Peyer's patch (tissue), 4 donors: ENCODE measurements around the gene SF3A2. TPM values are rescaled to one million over a fixed set of nuclear protein-coding genes. Genes with fewer than 3 reads are reported as not detected.

Source experiments
- DNase-seq, 3 donors: peaks; one replicate each; pipeline ENCODE4 v3.0.0-alpha.2; 2017 to 2019
- H3K27ac ChIP-seq, 4 donors: fragments of 200-600 bp; sonication (generic); one replicate each; pipeline ENCODE4 v1.5.1; 2016 to 2019
- H3K27me3 ChIP-seq, 2 donors: fragments of 200-600 bp; sonication (generic); one replicate each; pipeline ENCODE4 v1.5.1; 2019
- H3K36me3 ChIP-seq, 3 donors: fragments of 200-600 bp; sonication (generic); one replicate each; pipeline ENCODE4 v1.5.1; 2016 to 2019
- H3K4me1 ChIP-seq, 4 donors: fragments of 200-600 bp; sonication (generic); one replicate each; pipeline ENCODE4 v1.5.1; 2016 to 2019
- H3K4me3 ChIP-seq, 4 donors: fragments of 200-600 bp; sonication (generic); 1 replicate in 3 of 4; 2 replicates in 1 of 4; pipeline ENCODE4 v1.5.1; 2016 to 2019; ENCODE audit warnings: mild to moderate bottlenecking in 1 of 4
- H3K9me3 ChIP-seq, 4 donors: fragments of 200-600 bp; sonication (generic); one replicate each; pipeline ENCODE4 v1.5.1; 2016 to 2019; ENCODE audit warnings: mild to moderate bottlenecking in 1 of 4
- CTCF ChIP-seq, 6 experiments: fragments of 450-650 bp in 4 of 6; fragments of 200-600 bp in 2 of 6; sonication (generic) in 1 of 6; IDR thresholded peaks; one replicate each; pipeline ENCODE4 v1.5.1; 2017 to 2019; ENCODE audit warnings: antibody characterized with exemption in 6 of 6, mild to moderate bottlenecking in 3 of 6, moderate library complexity in 1 of 6
- POLR2A ChIP-seq, 2 donors: fragments of 450-650 bp; IDR thresholded peaks; one replicate each; pipeline ENCODE4 v1.5.1; 2017; ENCODE audit warnings: antibody characterized with exemption in 2 of 2, mild to moderate bottlenecking in 2 of 2, moderate library complexity in 2 of 2
- total RNA-seq, 4 donors: library from RNA; depleted of rRNA; stranded (reverse); fragments of >200 nt; gene quantifications; one replicate each; pipeline ENCODE4 v1.1.0, GENCODE V29; 2016

Gene SF3A2
- total RNA-seq, 4 donors from 2014 or later: 38.7 to 133 (median 72.3) TPM

DNA sequence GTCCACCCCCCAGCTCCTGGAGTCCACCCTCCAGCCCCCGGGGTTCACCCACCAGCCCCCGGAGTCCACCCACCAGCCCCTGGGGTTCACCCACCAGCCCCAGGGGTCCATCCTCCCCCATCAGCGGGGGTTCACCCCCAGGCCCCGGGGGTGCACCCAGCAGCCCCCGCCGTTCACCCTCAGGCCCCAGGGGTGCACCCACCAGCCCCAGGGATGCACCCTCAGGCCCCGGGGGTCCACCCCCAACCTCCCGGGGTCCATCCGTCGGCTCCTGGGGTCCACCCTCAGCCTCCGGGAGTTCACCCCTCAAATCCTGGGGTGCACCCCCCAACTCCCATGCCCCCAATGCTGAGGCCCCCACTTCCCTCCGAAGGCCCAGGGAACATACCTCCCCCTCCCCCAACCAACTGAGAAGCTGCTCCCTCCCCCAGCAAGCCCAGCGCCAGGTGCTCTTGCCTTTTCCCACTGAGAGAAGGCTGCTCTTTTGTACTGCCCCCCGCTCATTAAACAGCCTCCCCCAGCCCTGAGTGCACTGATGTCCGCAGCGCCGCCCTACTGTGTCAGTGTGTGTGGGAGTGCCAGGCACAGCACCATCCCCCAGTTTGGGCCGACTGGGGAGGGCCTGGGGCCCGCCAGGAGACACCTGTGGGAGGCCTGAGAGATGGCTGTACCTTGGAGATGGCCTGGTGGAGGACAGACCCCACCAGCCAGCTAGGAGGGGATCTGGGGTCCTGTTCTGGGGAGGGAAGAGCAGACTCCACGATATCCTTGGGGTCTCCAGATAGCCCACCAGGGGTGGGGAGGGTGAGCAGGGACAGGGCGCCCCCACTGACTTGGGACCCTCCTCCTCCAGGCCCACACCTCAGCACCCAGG lies 11.7 kb downstream of the SF3A2 start:
- peaks cover 3 to 47% (median 24%) of the 10 kb centered on the region in 4 donors for H3K4me1 ChIP-seq
- no peak overlapping the region for H3K27ac ChIP-seq
- DNase-seq: no peak
- H3K27me3 ChIP-seq: peaks cover 0 to 39% of the 10 kb centered on the region in 2 donors
- TF ChIP-seq CTCF (IDR thresholded peaks at IDR 0.05) (no peak), POLR2A (IDR thresholded peaks at IDR 0.05) (no peak)
- peaks cover 0 to 55% (median 0%) of the 10 kb centered on the region in 3 donors for H3K36me3 ChIP-seq
- H3K9me3 ChIP-seq: no peaks in the 10 kb centered on the region
- H3K4me3 ChIP-seq: no peak overlapping the region

GRCh38 chr19:2249010-2249866 lies 12.6 kb downstream of the SF3A2 start, which contains the start of gene AMH:
Gene AMH (plus strand): TSS chr19:2249323. CDS start chr19:2249333, 10 bp downstream.
- no peaks in the 10 kb centered on the region for H3K9me3 ChIP-seq
- peaks cover 0 to 47% (median 0%) of the 10 kb centered on the region in 3 donors for H3K36me3 ChIP-seq
- no peak within 1 kb of the TSS for H3K27ac ChIP-seq
- no peak within 1 kb of the TSS for H3K4me3 ChIP-seq
- DNase-seq: no peak
- peaks cover 0 to 43% of the 10 kb centered on the region in 2 donors for H3K27me3 ChIP-seq
- peaks cover under 1 to 46% (median 26%) of the 10 kb centered on the region in 4 donors for H3K4me1 ChIP-seq
- TF ChIP-seq CTCF (IDR thresholded peaks at IDR 0.05) (no peak), POLR2A (IDR thresholded peaks at IDR 0.05) (no peak)

DNA sequence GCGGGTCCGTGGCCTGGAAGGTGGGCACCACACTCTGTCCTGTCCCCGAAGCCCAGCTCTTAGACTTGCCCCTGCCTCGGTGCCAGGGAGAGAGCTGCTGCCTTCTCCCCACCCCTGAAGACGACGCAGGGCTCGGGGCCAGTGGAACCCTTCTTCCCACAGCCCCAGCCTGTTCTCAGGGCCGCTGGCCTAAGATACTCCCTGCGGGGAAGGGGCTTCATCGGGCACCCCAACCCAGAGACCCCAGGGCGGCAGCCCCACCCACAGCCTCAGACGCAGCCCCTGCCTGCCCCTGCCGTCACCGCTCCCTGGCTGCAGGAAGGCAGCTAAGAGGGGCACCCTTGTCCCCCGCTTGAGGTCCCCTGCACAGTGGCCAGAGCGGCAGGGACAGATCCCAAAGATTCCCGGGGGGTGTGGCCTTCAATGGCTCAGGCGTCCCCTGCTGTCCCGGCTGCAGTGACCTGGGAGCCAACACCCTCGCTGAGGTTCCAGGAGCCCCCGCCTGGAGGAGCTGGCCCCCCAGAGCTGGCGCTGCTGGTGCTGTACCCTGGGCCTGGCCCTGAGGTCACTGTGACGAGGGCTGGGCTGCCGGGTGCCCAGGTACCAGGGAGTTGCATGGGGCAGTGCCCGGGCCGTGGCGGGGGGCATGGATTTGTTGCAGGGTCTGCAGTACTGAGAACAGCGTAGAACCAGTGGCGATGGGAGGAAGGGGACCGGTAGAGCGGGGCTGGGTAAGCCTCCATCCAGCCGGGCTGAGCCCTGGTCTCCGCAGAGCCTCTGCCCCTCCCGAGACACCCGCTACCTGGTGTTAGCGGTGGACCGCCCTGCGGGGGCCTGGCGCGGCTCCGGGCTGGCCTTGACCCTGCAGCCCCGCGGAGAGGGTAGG lies 13.5 kb downstream of the SF3A2 start:
- H3K4me3 ChIP-seq: no peak overlapping the region
- peaks cover 0 to 43% of the 10 kb centered on the region in 2 donors for H3K27me3 ChIP-seq
- no peak overlapping the region for H3K27ac ChIP-seq
- TF ChIP-seq POLR2A (IDR thresholded peaks at IDR 0.05) (no peak), CTCF (IDR thresholded peaks at IDR 0.05) (no peak)
- no peaks in the 10 kb centered on the region for H3K9me3 ChIP-seq
- H3K4me1 ChIP-seq: peaks cover 0 to 45% (median 26%) of the 10 kb centered on the region in 4 donors
- no peak for DNase-seq
- peaks cover 0 to 38% (median 0%) of the 10 kb centered on the region in 3 donors for H3K36me3 ChIP-seq

DNA sequence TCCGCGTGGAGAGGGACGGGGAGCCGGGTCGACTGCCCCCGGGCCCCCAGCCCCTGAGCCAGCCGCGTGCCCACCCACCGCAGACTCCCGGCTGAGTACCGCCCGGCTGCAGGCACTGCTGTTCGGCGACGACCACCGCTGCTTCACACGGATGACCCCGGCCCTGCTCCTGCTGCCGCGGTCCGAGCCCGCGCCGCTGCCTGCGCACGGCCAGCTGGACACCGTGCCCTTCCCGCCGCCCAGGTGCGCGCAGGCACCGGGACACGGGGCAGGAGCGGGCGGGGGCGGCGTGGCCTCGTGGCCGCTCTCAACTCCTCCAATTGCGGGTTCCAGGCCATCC lies 14.1 kb downstream of the SF3A2 start:
- no peak overlapping the region for H3K27ac ChIP-seq
- DNase-seq: no peak
- peaks cover 0 to 43% of the 10 kb centered on the region in 2 donors for H3K27me3 ChIP-seq
- peaks cover 0 to 32% (median 0%) of the 10 kb centered on the region in 3 donors for H3K36me3 ChIP-seq
- peak overlapping the region in 3 of 4 donors; percentile 29 to 52 (median 38) for H3K4me3 ChIP-seq
- TF ChIP-seq CTCF (IDR thresholded peaks at IDR 0.05) (no peak), POLR2A (IDR thresholded peaks at IDR 0.05) (no peak)
- no peaks in the 10 kb centered on the region for H3K9me3 ChIP-seq
- H3K4me1 ChIP-seq: peaks cover 0 to 45% (median 26%) of the 10 kb centered on the region in 4 donors
